GM23248 (cell line): ENCODE data around the gene SYTL3. TPM values are rescaled to one million over a fixed set of nuclear protein-coding genes. Genes with fewer than 3 reads are reported as not detected.

ENCODE experiments used
- DNase-seq: peaks from one replicate; pipeline ENCODE4 v3.0.0-alpha.2; 2015
- H2AFZ ChIP-seq: fragments of 200-600 bp; sonication (generic); 2 replicates; pipeline ENCODE4 v1.6.1; 2016; ENCODE audit warnings: antibody characterized with exemption
- H3F3A ChIP-seq: fragments of 200-600 bp; sonication (generic); 2 replicates; pipeline ENCODE4 v1.6.1; 2016; ENCODE audit warnings: mild to moderate bottlenecking, antibody characterized with exemption, mixed run types; ENCODE audit not compliant: insufficient read depth
- H3K27ac ChIP-seq: fragments of 200-600 bp; sonication (generic); 2 replicates; pipeline ENCODE4 v1.5.1; 2016; ENCODE audit warnings: mild to moderate bottlenecking
- H3K27me3 ChIP-seq: fragments of 200-600 bp; sonication (generic); replicated peaks from 2 replicates; pipeline ENCODE4 v1.6.1; 2016; ENCODE audit warnings: mild to moderate bottlenecking; ENCODE audit not compliant: insufficient read depth
- H3K36me3 ChIP-seq: fragments of 200-600 bp; sonication (generic); 2 replicates; pipeline ENCODE4 v1.6.1; 2016; ENCODE audit warnings: low read depth, mild to moderate bottlenecking
- H3K4me1 ChIP-seq: fragments of 200-600 bp; sonication (generic); 2 replicates; pipeline ENCODE4 v1.6.1; 2016; ENCODE audit warnings: mild to moderate bottlenecking; ENCODE audit not compliant: insufficient read depth
- H3K4me2 ChIP-seq: fragments of 200-600 bp; sonication (generic); one replicate; pipeline ENCODE4 v1.6.1; 2016; ENCODE audit warnings: mild to moderate bottlenecking; ENCODE audit not compliant: unreplicated experiment
- H3K4me3 ChIP-seq: fragments of 200-600 bp; sonication (generic); 2 replicates; pipeline ENCODE4 v1.5.1; 2016; ENCODE audit warnings: mild to moderate bottlenecking
- H3K79me2 ChIP-seq: fragments of 200-600 bp; sonication (generic); 2 replicates; pipeline ENCODE4 v1.6.1; 2016; ENCODE audit warnings: mild to moderate bottlenecking; ENCODE audit not compliant: insufficient read depth
- H3K9ac ChIP-seq: fragments of 200-600 bp; sonication (generic); 2 replicates; pipeline ENCODE4 v1.6.1; 2016; ENCODE audit warnings: mild to moderate bottlenecking
- H3K9me2 ChIP-seq: fragments of 200-600 bp; sonication (generic); 2 replicates; pipeline ENCODE4 v1.6.1; 2016; ENCODE audit warnings: mixed run types, mild to moderate bottlenecking, moderate library complexity; ENCODE audit not compliant: insufficient read depth
- H3K9me3 ChIP-seq: fragments of 200-600 bp; sonication (generic); one replicate; pipeline ENCODE4 v1.6.1; 2017; ENCODE audit warnings: low read depth
- H4K20me1 ChIP-seq: fragments of 200-600 bp; sonication (generic); 2 replicates; pipeline ENCODE4 v1.6.0; 2016; ENCODE audit not compliant: insufficient read depth
- EZH2 ChIP-seq: fragments of 200-600 bp; sonication (generic); IDR thresholded peaks from 2 replicates; pipeline ENCODE4 v1.6.1; 2018; ENCODE audit warnings: antibody characterized with exemption, mild to moderate bottlenecking; ENCODE audit not compliant: insufficient read depth, poor library complexity, severe bottlenecking
- EZH2phosphoT487 ChIP-seq: fragments of 200-600 bp; sonication (generic); IDR thresholded peaks from 2 replicates; pipeline ENCODE4 v1.6.1; 2018; ENCODE audit warnings: antibody characterized with exemption, moderate library complexity, mild to moderate bottlenecking, low read depth; ENCODE audit not compliant: insufficient read depth
- WGBS, 2 experiments: methylation state at CpG; one replicate each; pipeline ENCODE4 v1.1.6; 2015 to 2017; ENCODE audit warnings: low lambda C conversion rate in 2 of 2, low coverage in 1 of 2; ENCODE audit errors: missing lambda C conversion rate in 2 of 2; 5-methylcytosine and 5-hydroxymethylcytosine counted together
- in situ Hi-C: fragments of 300-500 bp; cut with MboI; formaldehyde crosslinking; loops from 2 replicates; pipeline ENCODE4 v1.15.0; 2020
- polyA plus RNA-seq: library from polyadenylated mRNA; unstranded; fragments of >200 nt; fragmentation: Nextera tagmentation; extraction: Ambion mirVana; gene quantifications from 2 replicates; pipeline ENCODE4 v1.2.1, GENCODE V29; 2016
- total RNA-seq: library from RNA; depleted of rRNA; stranded (reverse); fragments of >200 nt; shearing (Covaris generic); gene quantifications from 2 replicates; pipeline ENCODE4 v1.2.3, GENCODE V29; 2014

The SYTL3 gene
- total and polyA plus RNA-seq, 2 experiments from 2014 or later, result 2.1 to 2.3 TPM

DNA sequence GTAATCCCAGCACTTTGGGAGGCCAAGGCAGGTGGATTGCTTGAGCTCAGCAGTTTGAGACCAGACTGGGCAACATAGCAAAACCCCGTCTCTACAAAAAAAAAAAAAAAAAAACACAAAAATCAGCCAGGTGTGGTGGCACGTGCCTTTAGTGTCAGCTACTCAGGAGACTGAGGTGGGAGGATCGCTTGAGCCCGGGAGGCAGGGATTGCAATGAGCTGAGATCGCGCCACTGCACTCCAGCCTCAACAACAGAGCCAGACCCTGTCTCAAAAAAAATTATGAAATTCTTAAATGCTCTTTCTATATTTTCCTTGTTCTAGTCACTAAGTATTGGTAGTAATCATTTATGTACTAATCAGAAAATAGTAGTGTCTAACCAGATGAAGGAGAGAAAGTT lies 30.6 kb downstream of the SYTL3 start:
- no peaks in the 10 kb centered on the region for H3F3A ChIP-seq
- H3K4me2 ChIP-seq, result no peak overlapping the region
- no peaks in the 10 kb centered on the region for H3K27me3 ChIP-seq
- H3K27ac ChIP-seq, result no peak overlapping the region
- in situ Hi-C loops, result no loop called here
- DNase-seq, result no peak
- 91 to 96% methylated on average over 6 of the region's 6 CpGs for WGBS, 2 experiments
- H3K4me3 ChIP-seq, result no peak overlapping the region
- H3K4me1 ChIP-seq, result no peaks in the 10 kb centered on the region
- no peaks in the 10 kb centered on the region for H3K9me2 ChIP-seq
- no peak overlapping the region for H2AFZ ChIP-seq
- H3K79me2 ChIP-seq, result no peaks in the 10 kb centered on the region
- no peak for TF ChIP-seq EZH2phosphoT487
- H4K20me1 ChIP-seq, result no peaks in the 10 kb centered on the region
- H3K36me3 ChIP-seq, result no peaks in the 10 kb centered on the region
- no peaks in the 10 kb centered on the region for H3K9me3 ChIP-seq
- H3K9ac ChIP-seq, result no peak overlapping the region

DNA sequence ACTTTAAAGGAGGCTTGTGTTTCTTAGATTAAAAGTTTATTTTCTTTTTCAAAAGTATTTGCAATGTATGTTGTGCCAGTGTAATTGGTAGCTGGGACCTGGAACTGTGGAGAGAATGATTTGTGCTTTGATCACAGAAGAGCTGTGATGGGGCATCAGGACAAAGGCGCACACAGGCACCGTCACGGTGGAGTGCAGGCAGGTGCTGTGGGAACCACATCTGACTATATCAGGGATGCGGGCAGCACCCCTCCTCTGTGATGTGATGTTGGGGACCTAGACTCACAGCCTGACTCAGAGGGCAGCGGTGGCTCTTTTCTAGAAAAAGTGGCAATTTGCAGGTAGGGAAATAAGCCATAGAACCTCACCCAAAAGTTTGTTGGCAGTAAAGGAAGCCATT lies 34.5 kb downstream of the SYTL3 start:
- Histone ChIP-seq H3F3A (no peaks in the 10 kb centered on the region), H3K36me3 (no peaks in the 10 kb centered on the region), H3K9me3 (no peaks in the 10 kb centered on the region), H4K20me1 (no peaks in the 10 kb centered on the region), H3K4me3 (no peak overlapping the region), H3K9me2 (no peaks in the 10 kb centered on the region), H3K4me1 (no peaks in the 10 kb centered on the region), H3K27ac (no peak overlapping the region), H3K9ac (no peak overlapping the region), H3K79me2 (no peaks in the 10 kb centered on the region), H3K4me2 (no peak overlapping the region), H3K27me3 (no peaks in the 10 kb centered on the region), H2AFZ (no peak overlapping the region)
- in situ Hi-C loops, result no loop called here
- DNase-seq, result no peak
- 95 to 100% methylated on average over 5 of the region's 5 CpGs for WGBS, 2 experiments
- TF ChIP-seq EZH2phosphoT487 (no peak), EZH2 (no peak)

GRCh38 chr6:158684745-158685324 lies 35.0 kb downstream of the SYTL3 start:
- Histone ChIP-seq H3K9me2 (no peaks in the 10 kb centered on the region), H3K4me3 (no peak overlapping the region), H3F3A (no peaks in the 10 kb centered on the region), H4K20me1 (no peaks in the 10 kb centered on the region), H3K27me3 (no peaks in the 10 kb centered on the region), H3K79me2 (no peaks in the 10 kb centered on the region), H3K36me3 (no peaks in the 10 kb centered on the region), H3K4me1 (no peaks in the 10 kb centered on the region), H3K27ac (no peak overlapping the region), H2AFZ (no peak overlapping the region), H3K4me2 (no peak overlapping the region), H3K9me3 (no peaks in the 10 kb centered on the region), H3K9ac (no peak overlapping the region)
- TF ChIP-seq EZH2 (no peak), EZH2phosphoT487 (no peak)
- WGBS, 2 experiments, result 78 to 84% methylated on average over 5 of the region's 5 CpGs
- in situ Hi-C loops, result no loop called here
- DNase-seq, result no peak

DNA sequence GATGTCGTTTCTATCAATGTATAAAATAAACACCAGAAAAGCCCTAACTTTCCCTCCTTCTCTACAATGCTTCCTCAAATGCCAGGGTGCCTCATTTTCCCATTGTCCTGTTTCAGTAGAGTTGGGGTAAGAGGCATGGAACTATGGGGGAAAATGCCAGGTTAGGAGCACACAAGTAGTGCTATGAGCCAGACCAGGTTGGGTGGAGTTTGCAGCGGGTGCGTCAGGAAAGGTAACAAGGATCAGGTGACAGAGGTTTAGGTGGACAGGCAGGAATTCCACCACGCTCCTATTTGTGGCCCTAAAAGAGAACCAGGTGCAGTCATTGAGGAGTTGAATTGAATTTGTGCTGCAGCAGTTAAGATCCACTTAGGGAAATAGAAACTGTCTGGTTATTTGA lies 36.5 kb downstream of the SYTL3 start:
- in situ Hi-C loops, result no loop called here

GRCh38 chr6:158686791-158687381 lies 37.0 kb downstream of the SYTL3 start:
- in situ Hi-C loops, result no loop called here
- Histone ChIP-seq H3K27me3 (no peaks in the 10 kb centered on the region), H3K9me3 (no peaks in the 10 kb centered on the region), H3K27ac (no peak overlapping the region), H3K9me2 (no peaks in the 10 kb centered on the region), H3K9ac (no peak overlapping the region), H3K4me3 (no peak overlapping the region), H3K4me1 (no peaks in the 10 kb centered on the region), H3K4me2 (no peak overlapping the region), H4K20me1 (no peaks in the 10 kb centered on the region), H3K36me3 (no peaks in the 10 kb centered on the region), H2AFZ (no peak overlapping the region), H3K79me2 (no peaks in the 10 kb centered on the region), H3F3A (no peaks in the 10 kb centered on the region)
- DNase-seq, result no peak
- WGBS, 2 experiments, result 86 to 88% methylated on average over 7 of the region's 7 CpGs
- TF ChIP-seq EZH2phosphoT487 (no peak), EZH2 (no peak)

More for the DNA sequence above, 36.5 kb downstream of the SYTL3 start:
- Histone ChIP-seq H3K36me3 (no peaks in the 10 kb centered on the region), H3F3A (no peaks in the 10 kb centered on the region), H4K20me1 (no peaks in the 10 kb centered on the region), H3K79me2 (no peaks in the 10 kb centered on the region), H3K27me3 (no peaks in the 10 kb centered on the region), H3K9me3 (no peaks in the 10 kb centered on the region), H3K4me1 (no peaks in the 10 kb centered on the region), H3K4me2 (no peak overlapping the region), H3K27ac (no peak overlapping the region), H3K4me3 (no peak overlapping the region), H3K9ac (no peak overlapping the region), H2AFZ (no peak overlapping the region), H3K9me2 (no peaks in the 10 kb centered on the region)
- no peak for TF ChIP-seq EZH2
- TF ChIP-seq EZH2phosphoT487, result no peak
- 78 to 81% methylated on average over 4 of the region's 4 CpGs for WGBS, 2 experiments
- DNase-seq, result no peak
